Activated T-cell treated with anti-CD3 and anti-CD28 coated beads, Interleukin-2, amount 50 U/mL, for 24 hours (primary cell): Measurements from ENCODE around the gene PIK3IP1.
"Not testable (repeated sequence)": the region's sequence is repeated elsewhere in the genome, so short reads cannot be mapped to it uniquely, and the experiment has no call there.

Source experiments
- DNase-seq: peaks from one replicate; pipeline ENCODE4 v3.0.0-alpha.2; 2020
- H3K27ac Mint-ChIP-seq: 2 replicates; pipeline ENCODE4 v1.8.0; 2020; ENCODE audit warnings: mild to moderate bottlenecking, mixed read lengths
- H3K27me3 Mint-ChIP-seq: 2 replicates; pipeline ENCODE4 v1.8.0; 2020; ENCODE audit warnings: mixed read lengths
- H3K36me3 Mint-ChIP-seq: 2 replicates; pipeline ENCODE4 v1.8.0; 2020; ENCODE audit warnings: low read depth, mixed read lengths
- H3K4me1 Mint-ChIP-seq: 2 replicates; pipeline ENCODE4 v1.8.0; 2020; ENCODE audit warnings: low read depth, mixed read lengths
- H3K4me3 Mint-ChIP-seq: 2 replicates; pipeline ENCODE4 v1.8.0; 2020; ENCODE audit warnings: mild to moderate bottlenecking, moderate library complexity, mixed read lengths
- H3K9me3 Mint-ChIP-seq: 2 replicates; pipeline ENCODE4 v1.8.0; 2020; ENCODE audit warnings: mixed read lengths

The PIK3IP1 gene

DNA sequence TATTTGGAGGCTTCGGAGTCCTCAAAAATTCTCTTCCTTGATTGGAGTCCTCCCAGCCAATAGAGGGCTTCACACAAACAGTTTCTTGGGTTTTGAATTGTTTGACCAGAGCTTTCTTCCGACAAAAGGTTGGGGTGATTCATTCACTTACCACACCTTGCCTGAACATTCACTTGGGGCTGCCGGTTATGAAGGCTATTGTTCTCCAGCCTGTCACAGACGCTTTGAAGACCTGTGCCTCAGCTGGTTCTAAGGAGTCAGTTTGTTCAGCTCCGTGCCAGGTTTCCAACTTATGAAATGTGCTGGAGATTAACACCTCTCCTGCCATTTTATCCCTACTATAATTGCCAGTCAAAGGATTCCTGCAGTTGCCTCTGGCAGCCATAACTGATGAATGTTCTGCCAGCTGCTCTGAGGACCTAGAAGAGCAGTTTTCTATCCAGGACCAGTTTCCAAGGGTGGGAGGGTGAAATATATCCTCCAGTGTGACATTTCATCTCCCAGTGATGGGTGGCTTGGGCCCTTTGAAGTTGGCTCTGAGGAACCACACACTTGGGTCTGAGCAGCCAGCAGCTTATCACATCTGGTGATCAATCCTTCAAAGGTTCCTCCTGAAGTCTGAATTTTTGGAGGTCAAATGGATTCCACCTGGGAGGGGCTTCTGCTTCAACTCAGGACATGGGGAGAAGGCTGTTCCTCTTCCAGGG lies 48.8 kb downstream of the PIK3IP1 start:
- Mint-ChIP-seq H3K4me1 (peaks cover 31% of the 10 kb centered on the region), H3K27ac (no peak overlapping the region), H3K9me3 (no peaks in the 10 kb centered on the region), H3K4me3 (no peak overlapping the region), H3K27me3 (no peaks in the 10 kb centered on the region), H3K36me3 (peaks cover 24% of the 10 kb centered on the region)
- DNase-seq, result no peak

DNA sequence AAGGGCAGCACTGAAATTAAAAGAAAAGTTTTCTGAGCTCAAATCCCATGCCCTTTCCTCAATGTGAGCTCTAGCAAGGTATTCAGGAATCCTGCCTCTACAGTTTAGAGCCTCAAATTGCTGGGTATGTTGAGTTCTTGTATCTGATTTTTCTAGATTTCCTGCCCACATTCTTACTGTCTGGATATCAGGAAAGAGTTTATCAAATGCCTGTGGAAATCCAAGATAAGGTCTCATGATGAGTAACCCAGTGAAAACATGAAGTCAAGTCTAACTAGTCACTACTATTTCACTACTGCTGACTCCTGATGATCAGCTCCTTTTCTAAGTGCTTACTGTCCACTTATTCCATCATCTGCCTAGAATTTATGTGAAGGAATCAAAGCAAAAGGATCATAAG lies 50.4 kb downstream of the PIK3IP1 start:
- Mint-ChIP-seq H3K9me3 (no peaks in the 10 kb centered on the region), H3K4me1 (peaks cover 20% of the 10 kb centered on the region), H3K27ac (no peak overlapping the region), H3K4me3 (no peak overlapping the region), H3K36me3 (peaks cover 20% of the 10 kb centered on the region), H3K27me3 (no peaks in the 10 kb centered on the region)
- DNase-seq, result no peak

DNA sequence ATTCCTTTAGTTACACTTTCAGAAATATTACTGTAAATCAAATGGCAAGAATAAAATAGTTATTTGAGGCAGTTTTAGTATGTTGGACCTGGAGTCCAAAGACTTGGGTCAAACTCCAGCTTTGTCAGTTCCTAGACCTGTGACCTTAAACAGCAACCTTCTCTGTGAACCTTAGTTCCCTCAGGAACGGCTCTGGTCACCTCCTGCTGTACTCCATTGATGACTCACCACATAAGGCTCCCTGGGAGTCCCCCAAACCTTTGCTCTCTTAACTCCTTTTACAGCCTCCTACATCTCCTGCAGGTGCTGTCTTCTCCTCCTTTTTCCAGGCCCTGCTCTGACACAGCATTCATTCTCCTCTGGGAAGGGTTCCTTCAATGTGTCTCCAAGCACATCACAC lies 51.1 kb downstream of the PIK3IP1 start:
- Mint-ChIP-seq H3K4me3 (no peak overlapping the region), H3K36me3 (peaks cover 20% of the 10 kb centered on the region), H3K9me3 (no peaks in the 10 kb centered on the region), H3K27me3 (no peaks in the 10 kb centered on the region), H3K27ac (no peak overlapping the region), H3K4me1 (peaks cover 17% of the 10 kb centered on the region)
- no peak for DNase-seq

DNA sequence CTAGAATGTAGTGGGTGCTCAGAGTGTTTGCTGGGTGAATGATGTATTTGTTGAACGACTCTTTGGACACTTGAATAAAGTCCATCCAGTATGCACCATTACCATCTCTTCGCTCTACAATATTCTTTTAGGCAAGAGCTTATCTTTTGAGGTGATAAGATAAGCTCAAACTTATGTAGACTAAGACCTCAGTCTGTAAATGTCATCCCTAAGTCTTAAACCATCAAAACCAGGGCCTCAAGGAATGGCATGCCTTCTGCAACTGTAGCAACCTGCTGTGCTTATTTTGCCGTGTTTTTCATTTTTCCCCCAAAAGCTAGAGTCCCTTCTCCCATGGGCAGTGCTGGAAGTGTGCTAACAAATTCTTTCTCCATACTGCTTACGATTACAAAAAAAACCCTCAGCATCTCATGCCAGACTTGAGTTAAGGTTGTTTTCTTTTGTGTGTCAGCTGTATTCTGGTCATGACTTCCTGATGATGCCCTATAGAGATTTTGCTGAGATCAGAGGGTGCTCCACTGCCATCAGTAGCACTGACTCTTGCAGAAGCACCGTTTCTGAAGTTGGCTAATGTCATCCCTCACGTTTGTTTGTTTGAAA lies 52.4 kb downstream of the PIK3IP1 start:
- peak overlapping the region; percentile 55 for H3K27ac Mint-ChIP-seq
- H3K36me3 Mint-ChIP-seq, result peaks cover 30% of the 10 kb centered on the region
- H3K4me3 Mint-ChIP-seq, result no peak overlapping the region
- no peak for DNase-seq
- H3K4me1 Mint-ChIP-seq, result peaks cover 17% of the 10 kb centered on the region
- H3K9me3 Mint-ChIP-seq, result no peaks in the 10 kb centered on the region
- no peaks in the 10 kb centered on the region for H3K27me3 Mint-ChIP-seq

DNA sequence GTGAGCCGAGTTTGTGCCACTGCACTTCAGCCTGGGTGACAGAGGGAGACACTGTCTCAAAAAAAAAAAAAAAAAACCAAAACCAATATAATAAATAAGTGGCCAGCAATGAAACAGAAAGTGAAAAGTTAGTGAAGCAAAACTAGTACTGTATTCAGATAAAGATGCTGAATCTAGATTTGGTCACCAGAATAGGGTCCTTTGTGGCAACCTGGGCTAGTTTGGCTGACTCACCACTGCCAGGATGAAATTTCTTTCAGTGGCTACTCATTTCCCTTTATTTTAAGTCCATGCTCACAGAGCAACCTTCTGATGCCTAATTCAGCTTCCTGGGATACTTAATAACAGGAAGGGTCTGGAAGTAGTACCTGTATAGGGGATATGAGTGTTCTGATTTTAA lies 54.2 kb downstream of the PIK3IP1 start:
- Mint-ChIP-seq H3K9me3 (no peaks in the 10 kb centered on the region), H3K27ac (no peak overlapping the region), H3K4me3 (no peak overlapping the region), H3K36me3 (peaks cover 35% of the 10 kb centered on the region), H3K4me1 (peaks cover 20% of the 10 kb centered on the region), H3K27me3 (no peaks in the 10 kb centered on the region)
- no peak for DNase-seq

DNA sequence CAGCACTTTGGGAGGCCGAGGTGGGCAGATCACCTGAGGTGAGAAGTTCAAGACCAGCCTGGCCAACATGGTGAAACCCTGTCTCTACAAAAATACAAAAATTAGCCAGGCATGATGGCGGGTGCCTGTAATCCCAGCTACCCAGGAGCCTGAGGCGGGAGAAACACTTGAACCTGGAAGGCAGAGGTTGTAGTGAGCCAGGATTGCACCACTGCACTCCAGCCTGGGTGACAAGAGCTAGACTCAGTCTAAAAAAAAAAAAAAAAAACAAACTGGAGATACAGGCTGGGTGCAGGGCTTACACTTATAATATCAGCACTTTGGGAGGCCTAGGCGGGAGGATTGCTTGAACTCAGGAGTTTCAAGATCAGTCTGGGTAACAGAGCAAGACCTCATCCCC lies 56.2 kb downstream of the PIK3IP1 start:
- not testable (repeated sequence) for H3K27me3 Mint-ChIP-seq, H3K9me3 Mint-ChIP-seq, H3K4me3 Mint-ChIP-seq, DNase-seq, H3K27ac Mint-ChIP-seq
- Mint-ChIP-seq H3K4me1 (peaks cover 24% of the 10 kb centered on the region), H3K36me3 (peaks cover 35% of the 10 kb centered on the region)

DNA sequence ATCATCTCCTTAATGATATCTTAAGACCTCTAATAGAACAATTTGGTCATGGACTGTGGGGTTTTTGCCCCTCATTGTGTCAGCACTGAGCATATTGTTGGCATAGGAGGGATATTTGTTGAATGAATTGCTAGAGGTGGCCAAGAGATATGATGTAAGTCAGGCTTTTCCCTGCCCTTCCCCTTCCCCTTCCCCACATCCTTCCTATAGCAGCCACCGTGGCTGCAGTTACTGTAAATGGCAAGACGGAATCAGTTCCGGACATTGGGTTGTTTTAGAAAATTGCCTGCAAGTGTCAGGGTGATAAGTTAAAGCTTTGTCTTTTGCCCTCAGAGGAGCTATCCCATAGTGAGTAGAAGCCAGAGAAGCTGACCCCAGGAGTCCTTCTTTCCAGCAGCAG lies 57.2 kb downstream of the PIK3IP1 start:
- Mint-ChIP-seq H3K27me3 (no peaks in the 10 kb centered on the region), H3K36me3 (peaks cover 33% of the 10 kb centered on the region), H3K4me3 (no peak overlapping the region), H3K4me1 (peaks cover 31% of the 10 kb centered on the region), H3K27ac (no peak overlapping the region), H3K9me3 (no peaks in the 10 kb centered on the region)
- no peak for DNase-seq

DNA sequence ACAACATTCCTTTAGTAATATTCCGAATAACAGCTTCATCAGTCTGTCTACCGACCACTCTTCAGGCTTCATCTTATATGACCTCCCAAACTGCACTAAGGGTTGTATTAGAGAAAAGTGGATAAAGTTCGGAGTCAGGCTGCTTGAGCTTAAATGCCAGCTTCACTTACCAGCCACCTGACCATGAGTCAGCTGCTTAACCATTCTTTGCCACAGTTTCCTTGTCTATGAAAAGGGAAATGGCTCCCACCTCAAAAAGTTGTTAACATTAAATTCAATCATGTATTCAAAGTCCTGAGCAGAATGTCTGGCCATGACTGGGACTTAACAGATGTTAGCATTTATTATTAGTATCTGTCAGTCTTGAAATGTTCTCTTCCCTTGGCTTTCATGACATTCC lies 59.3 kb downstream of the PIK3IP1 start:
- Mint-ChIP-seq H3K4me1 (peaks cover 36% of the 10 kb centered on the region), H3K27ac (no peak overlapping the region), H3K4me3 (no peak overlapping the region), H3K36me3 (peaks cover 47% of the 10 kb centered on the region), H3K9me3 (no peaks in the 10 kb centered on the region), H3K27me3 (no peaks in the 10 kb centered on the region)
- DNase-seq, result no peak
